ENCODE measurements around the gene SSC5D. TPM values are rescaled to one million over a fixed set of nuclear protein-coding genes. Genes with fewer than 3 reads are reported as not detected.

SSC5D gene
- total RNA-seq, 1 experiment from 2014 or later: 1.5 TPM

- no peak for TF ChIP-seq ATF3 (IDR thresholded peaks at IDR 0.05)
Observed at GRCh38 chr19:55443824-55444480, 44.3 kb upstream of the SSC5D start (continued).

- BruUV-seq (replicated peaks): no TSS peak
- intact Hi-C loops (cut with micrococcal nuclease): loop anchor here (10.0 kb wide), 1 partner anchor 230 kb away; no protein-coding TSS in a partner anchor
- no peaks in the 10 kb centered on the region for H3K36me3 ChIP-seq (ENCODE audit: control insufficient read depth in 1 of 2, insufficient read depth in 2 of 2, low read length in 2 of 2)
- ChIA-PET CTCF (no interaction called here), POLR2A (no interaction called here), RAD21 (ENCODE audit: low non-redundant PET in 1 of 2, low total read pairs in 2 of 2, uncharacterized antibody in 2 of 2, unreplicated experiment in 2 of 2) (no interaction called here)
- H3K9me2 ChIP-seq (ENCODE audit: insufficient read depth): no peaks in the 10 kb centered on the region
- H3K4me2 ChIP-seq (ENCODE audit: low read length): no peak overlapping the region
- H3K9me3 ChIP-seq (ENCODE audit: control insufficient read depth in 1 of 2, insufficient read depth in 1 of 2, low read depth in 1 of 2, low read length in 2 of 2): no peaks in the 10 kb centered on the region
- ATAC-seq (no peak), DNase-seq (ENCODE audit: low read depth, low spot score) (no peak)
- no peak overlapping the region for H3K4me3 ChIP-seq (replicated peaks in 1 of 2; ENCODE audit: low read depth in 1 of 2, low read length in 2 of 2)
- H3K4me1 ChIP-seq (ENCODE audit: control insufficient read depth in 1 of 2, insufficient read depth in 2 of 2, low read length in 2 of 2): peaks cover 0 to 10% of the 10 kb centered on the region in 2 experiments; a peak in 2 of 4 replicates
- no peak overlapping the region for H3K9ac ChIP-seq (ENCODE audit: low read length)
- no peak overlapping the region for H2AFZ ChIP-seq (ENCODE audit: low read depth, low read length, poor library complexity, severe bottlenecking)
- peaks cover 19% of the 10 kb centered on the region; the same call in 1 of the 2 replicates for H3K27me3 ChIP-seq (ENCODE audit: insufficient read depth, low read length)
- no peaks in the 10 kb centered on the region for H3K79me2 ChIP-seq (ENCODE audit: insufficient read depth, low read length)
- no peak overlapping the region for H3K27ac ChIP-seq (ENCODE audit: low read depth, low read length)
- H4K20me1 ChIP-seq (ENCODE audit: insufficient read depth): no peaks in the 10 kb centered on the region
- TF ChIP-seq, protein P1, sequence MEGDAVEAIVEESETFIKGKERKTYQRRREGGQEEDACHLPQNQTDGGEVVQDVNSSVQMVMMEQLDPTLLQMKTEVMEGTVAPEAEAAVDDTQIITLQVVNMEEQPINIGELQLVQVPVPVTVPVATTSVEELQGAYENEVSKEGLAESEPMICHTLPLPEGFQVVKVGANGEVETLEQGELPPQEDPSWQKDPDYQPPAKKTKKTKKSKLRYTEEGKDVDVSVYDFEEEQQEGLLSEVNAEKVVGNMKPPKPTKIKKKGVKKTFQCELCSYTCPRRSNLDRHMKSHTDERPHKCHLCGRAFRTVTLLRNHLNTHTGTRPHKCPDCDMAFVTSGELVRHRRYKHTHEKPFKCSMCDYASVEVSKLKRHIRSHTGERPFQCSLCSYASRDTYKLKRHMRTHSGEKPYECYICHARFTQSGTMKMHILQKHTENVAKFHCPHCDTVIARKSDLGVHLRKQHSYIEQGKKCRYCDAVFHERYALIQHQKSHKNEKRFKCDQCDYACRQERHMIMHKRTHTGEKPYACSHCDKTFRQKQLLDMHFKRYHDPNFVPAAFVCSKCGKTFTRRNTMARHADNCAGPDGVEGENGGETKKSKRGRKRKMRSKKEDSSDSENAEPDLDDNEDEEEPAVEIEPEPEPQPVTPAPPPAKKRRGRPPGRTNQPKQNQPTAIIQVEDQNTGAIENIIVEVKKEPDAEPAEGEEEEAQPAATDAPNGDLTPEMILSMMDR (IDR thresholded peaks at IDR 0.05 in 2 of 3, conservative IDR thresholded peaks at IDR 0.05 in 1 of 3; ENCODE audit: borderline replicate concordance in 1 of 3, insufficient read depth in 1 of 3, low read depth in 2 of 3, low read length in 2 of 3): no peak
- TF ChIP-seq CEBPB (IDR thresholded peaks at IDR 0.05; ENCODE audit: low read depth) (no peak), POLR2AphosphoS5 (IDR thresholded peaks at IDR 0.05; ENCODE audit: low read depth, low read length) (no peak)
Observed at GRCh38 chr19:55444646-55445045, 43.6 kb upstream of the SSC5D start.
